ENCODE data around the gene LDHAL6B.

LDHAL6B gene

DNA sequence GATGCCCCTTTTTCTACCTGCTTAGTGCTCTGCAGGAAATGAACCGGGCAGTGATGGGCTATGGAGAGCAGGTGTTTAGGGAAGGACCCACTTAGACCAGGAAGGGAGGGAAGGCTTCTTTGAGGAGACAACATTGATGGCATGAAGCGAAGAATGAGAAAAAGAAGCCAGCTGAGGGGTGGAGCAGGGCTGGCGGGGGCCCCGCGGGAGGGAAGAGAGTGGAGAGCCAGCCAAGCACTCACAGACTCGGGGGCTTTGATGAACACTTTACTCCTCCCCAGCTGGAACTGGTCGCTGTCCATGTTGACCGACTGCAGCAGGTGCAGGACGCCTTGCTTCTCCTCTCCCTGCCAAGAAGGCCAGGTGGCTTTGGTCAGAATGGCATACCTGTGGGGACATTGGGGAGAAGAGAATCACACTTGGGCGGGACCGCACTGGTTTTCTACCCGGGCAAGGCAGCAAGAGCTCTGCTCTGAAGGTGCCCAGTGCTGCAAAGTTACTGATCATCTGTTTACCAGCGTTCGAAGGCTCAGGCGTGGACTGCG lies 28.4 kb upstream of the LDHAL6B start:
- no peak for DNase-seq

GRCh38 chr15:59179717-59180116 lies 26.9 kb upstream of the LDHAL6B start:
- no peak for DNase-seq

- no peak for DNase-seq
Observed at GRCh38 chr15:59180945-59181600, 25.6 kb upstream of the LDHAL6B start.

DNA sequence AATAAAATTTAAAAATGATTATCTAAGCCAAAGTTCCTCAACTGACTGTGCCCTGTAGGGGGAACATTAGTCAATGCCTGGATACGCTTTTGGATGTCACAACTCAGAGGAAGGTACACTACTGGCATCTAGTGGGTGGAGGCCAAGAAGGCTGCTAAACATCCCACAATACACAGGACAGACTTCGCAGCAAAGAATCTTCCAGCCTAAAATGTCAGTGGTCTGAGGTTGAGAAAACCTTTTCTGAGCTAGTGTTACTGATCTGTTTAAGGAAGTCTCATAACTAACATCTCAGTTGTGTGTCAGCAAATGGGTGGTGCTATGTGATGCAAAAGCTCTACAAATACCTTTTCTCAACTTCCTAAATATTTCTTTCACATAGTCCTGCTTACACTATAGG lies 20.9 kb upstream of the LDHAL6B start:
- DNase-seq: no peak

DNA sequence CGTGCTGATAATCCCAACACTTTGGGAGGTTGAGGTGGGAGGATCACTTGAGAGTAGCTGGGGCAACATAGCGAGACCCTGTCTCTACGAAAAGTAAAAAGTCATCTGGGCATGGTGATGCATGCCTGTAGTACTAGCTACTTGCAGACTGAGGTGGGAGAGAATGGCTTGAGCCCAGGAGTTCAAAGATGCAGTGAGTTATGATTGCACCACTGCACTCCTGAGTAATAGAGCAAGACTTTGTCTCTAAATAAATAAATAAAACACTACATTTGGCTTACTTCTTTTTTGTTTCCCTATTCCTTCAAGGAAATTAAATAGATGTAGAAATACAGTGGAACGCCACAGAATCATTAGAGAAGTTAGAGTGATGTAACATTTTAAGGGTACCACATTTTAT lies 20.1 kb upstream of the LDHAL6B start:
- no peak for DNase-seq

DNA sequence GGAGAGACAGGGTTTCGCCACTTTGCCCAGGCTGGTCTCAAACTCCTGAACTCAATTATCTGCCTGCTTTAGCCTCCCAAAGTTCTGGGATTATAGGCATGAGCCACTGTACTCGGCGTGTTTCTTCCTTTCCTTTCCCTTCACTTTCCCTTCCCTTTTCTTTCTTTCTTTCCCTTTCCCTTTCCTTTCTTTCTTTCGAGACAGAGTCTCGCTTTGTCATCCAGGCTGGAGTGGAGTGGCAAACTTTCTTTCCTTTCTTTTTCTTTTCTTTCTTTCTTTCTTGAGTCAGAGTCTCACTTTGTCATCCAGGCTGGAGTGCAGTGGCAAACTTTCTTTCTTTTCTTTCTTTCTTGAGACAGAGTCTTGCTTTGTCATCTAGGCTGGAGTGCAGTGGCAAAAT lies 17.4 kb upstream of the LDHAL6B start:
- DNase-seq: no peak

- DNase-seq: no peak
Observed at GRCh38 chr15:59190291-59190690, 16.4 kb upstream of the LDHAL6B start.

- no peak for DNase-seq
Observed at GRCh38 chr15:59191855-59192237, 14.8 kb upstream of the LDHAL6B start.

DNA sequence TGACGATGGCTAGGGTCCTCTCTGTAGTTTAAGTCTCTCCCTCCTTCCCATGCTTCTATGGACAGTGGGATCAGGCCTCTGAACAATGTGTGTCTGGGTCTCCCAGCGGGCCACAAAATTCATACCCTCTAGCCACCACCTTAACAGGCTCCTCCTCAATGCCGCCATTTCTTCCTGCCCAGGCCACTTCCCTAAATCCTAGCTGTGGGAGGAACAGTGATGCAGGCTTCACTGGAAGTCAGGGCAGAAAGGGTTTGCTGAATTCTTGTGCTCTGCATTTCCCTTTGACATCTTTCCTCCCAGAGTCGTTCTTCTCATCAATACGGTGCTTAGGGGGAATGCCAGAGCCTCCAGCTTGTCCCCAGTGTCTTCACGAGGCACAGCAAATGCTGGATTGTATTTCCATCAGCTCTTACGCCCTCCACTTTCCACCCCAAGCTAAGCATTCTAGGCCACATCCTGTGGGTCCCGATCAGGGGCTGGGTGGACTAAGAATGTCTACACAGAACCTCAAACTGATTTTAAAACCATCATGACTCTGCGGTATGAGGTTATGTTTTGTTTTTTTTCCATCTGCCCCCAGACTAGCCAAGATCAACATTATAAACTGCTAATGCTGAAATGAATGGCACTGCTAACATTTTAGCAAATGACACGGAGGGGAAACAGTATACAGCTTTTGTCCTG lies 11.9 kb upstream of the LDHAL6B start:
- DNase-seq: no peak

- DNase-seq: no peak
Observed at GRCh38 chr15:59196416-59196815, 10.2 kb upstream of the LDHAL6B start.

- DNase-seq: no peak
Observed at GRCh38 chr15:59197454-59197853, 9.2 kb upstream of the LDHAL6B start.

- DNase-seq: no peak
Observed at GRCh38 chr15:59199626-59200465, 6.8 kb upstream of the LDHAL6B start.

- DNase-seq: no peak
Observed at GRCh38 chr15:59200560-59200959, 6.1 kb upstream of the LDHAL6B start.

- no peak for DNase-seq
Observed at GRCh38 chr15:59203008-59203407, 3.6 kb upstream of the LDHAL6B start.

DNA sequence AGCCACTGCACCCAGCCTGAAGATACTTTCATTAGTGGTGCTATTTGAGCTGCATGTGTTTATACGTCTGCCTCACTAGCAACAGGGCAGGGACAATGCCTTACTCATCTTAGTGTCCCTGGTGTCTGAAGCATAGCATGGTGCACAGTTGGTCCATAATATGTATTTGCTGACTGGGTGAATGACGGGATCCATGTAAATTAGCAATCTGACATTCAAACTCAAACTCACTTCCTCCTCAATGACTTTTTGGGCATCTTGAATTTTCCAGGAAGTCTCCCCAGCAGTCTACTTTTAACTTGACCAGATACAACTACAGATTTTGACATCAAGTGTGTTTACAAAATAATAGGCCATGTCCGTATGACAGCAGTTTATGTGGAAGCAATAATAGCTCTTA lies 3.0 kb upstream of the LDHAL6B start:
- no peak for DNase-seq

GRCh38 chr15:59205839-59206622 lies 612 bp upstream of the LDHAL6B start:
- no peak for DNase-seq

GRCh38 chr15:59208613-59209249 lies 2.1 kb downstream of the LDHAL6B start:
- no peak for DNase-seq

DNA sequence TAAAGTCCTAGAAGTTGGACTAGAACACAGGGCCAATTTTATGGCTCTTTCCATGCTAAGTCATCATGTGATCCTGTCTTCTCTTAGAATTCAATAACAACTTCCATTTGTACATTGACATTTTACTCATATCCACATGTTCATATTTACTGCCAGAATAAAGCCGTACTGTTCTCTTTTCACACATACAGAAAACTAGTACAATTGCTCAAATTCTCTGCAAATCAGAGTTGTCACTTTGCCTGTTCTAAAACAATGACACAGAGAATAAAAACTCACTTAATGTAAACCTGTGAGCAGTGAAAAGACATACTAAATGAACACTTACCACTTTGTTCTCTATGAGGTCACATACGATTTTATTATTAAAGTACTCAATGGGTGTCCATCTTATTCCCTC lies 3.5 kb downstream of the LDHAL6B start:
- no peak for DNase-seq

DNA sequence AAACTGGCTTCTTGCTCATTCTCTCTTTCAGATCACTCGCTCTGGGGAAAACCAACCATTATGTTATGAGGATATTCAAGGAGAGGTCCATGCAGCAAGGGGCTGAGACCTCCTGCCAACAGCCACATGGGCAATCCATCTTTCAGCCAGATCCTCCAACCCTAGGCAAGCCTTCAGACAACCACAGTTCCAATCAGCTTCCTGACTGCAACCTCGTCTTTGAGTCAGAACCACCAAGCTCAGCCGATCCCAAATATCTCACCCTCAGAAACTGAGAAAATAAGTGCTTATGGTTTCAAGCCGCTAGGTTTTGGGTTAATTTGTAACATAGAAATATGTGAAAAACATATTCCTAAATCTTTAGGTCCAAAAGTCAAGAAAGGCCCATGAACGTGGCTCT lies 10.3 kb downstream of the LDHAL6B start:
- DNase-seq: no peak

- no peak for DNase-seq
Observed at GRCh38 chr15:59217876-59218498, 11.3 kb downstream of the LDHAL6B start.

GRCh38 chr15:59218710-59219109 lies 12.1 kb downstream of the LDHAL6B start:
- DNase-seq: no peak

Measured in NCI-H526 treated with DMSO at 0.1 percent for 48 hours (cell line).